SKM-1 (cell line): ENCODE results near the gene PDZD4.

Source experiments
- DNase-seq: peaks from one replicate; lab custom pipeline; 2025; ENCODE audit not compliant: unreplicated experiment; lab: John Stamatoyannopoulos, UW

The PDZD4 gene, protein sequence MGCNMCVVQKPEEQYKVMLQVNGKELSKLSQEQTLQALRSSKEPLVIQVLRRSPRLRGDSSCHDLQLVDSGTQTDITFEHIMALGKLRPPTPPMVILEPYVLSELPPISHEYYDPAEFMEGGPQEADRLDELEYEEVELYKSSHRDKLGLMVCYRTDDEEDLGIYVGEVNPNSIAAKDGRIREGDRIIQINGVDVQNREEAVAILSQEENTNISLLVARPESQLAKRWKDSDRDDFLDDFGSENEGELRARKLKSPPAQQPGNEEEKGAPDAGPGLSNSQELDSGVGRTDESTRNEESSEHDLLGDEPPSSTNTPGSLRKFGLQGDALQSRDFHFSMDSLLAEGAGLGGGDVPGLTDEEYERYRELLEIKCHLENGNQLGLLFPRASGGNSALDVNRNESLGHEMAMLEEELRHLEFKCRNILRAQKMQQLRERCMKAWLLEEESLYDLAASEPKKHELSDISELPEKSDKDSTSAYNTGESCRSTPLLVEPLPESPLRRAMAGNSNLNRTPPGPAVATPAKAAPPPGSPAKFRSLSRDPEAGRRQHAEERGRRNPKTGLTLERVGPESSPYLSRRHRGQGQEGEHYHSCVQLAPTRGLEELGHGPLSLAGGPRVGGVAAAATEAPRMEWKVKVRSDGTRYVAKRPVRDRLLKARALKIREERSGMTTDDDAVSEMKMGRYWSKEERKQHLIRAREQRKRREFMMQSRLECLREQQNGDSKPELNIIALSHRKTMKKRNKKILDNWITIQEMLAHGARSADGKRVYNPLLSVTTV

DNA sequence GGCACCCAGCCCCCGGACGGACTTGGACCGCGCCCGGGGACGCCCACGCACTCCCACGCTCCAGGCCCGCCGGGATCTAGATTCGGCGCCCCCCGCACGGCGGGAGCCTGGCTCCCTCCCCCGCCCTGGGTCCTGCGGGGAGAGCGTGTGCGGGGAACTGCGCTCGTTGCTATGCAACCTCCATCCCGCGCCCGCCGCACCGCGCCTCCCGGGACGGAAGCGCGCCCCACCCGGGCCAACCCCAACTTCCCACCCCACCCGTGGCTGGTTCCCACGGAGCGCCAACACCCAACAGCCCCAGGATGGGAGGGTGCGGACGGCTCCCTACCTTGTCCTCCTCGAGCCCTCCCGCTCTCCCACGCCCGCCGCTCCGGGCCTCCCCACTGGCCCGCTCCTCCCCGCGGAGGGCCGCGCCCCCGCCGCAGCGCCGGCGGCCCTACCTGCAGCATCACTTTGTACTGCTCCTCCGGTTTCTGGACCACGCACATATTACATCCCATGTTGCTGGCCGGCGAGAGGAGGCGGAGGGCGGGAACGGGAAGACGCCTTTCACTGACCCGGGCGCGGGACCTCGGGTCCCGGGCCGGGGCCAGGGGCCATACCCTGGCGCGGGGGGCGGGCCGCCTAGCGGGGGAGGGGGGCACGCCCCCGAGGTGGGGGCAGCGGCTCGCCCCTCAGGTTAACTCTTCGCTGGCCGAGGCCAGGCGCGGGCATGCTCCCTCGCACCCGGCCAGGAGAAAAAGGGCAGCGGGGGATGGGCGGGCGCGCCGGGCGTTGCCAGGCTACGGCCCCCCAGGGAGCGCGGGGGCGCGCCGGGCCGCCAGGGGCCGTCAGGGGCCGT lies at the start of gene PDZD4:
PDZD4 (minus strand) TSS at position 746 of the 841 bp plus-strand sequence; CDS start at position 500, 246 bp downstream.
- DNase-seq: no peak

DNA sequence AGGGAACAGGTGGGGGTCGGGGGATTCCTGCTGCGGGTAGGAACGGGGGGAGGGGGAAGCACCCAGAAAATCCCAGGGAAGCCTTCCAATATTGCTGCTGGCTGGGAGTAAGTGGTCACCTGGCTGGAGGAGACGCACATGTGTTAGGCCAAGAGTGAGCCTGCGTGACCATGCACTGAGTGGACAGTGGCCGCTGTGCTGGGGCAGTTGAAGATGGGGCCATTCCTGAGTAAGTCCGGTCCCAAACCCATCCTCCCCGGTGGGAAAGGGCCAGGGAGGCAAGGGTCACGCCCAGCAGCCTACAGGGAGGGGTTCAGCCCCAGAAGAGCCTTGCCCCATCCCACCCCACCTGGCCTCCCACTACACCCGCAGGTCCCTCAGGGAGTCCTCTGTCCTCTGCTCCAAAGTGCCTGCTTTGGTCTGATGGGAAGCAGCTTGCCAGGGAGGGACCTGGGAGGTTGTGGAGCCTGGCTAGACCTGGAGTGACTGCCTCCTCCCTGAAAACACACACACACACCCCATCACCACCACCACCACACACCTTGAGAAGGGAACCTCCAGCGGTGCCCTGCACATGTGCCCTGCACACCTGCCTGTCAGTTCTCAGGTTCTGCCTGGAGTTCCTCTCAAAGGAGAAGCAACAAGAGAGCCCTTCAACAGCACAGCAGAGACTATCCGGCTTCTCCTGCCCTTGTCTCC lies 49.5 kb upstream of the PDZD4 start:
- no peak for DNase-seq

DNA sequence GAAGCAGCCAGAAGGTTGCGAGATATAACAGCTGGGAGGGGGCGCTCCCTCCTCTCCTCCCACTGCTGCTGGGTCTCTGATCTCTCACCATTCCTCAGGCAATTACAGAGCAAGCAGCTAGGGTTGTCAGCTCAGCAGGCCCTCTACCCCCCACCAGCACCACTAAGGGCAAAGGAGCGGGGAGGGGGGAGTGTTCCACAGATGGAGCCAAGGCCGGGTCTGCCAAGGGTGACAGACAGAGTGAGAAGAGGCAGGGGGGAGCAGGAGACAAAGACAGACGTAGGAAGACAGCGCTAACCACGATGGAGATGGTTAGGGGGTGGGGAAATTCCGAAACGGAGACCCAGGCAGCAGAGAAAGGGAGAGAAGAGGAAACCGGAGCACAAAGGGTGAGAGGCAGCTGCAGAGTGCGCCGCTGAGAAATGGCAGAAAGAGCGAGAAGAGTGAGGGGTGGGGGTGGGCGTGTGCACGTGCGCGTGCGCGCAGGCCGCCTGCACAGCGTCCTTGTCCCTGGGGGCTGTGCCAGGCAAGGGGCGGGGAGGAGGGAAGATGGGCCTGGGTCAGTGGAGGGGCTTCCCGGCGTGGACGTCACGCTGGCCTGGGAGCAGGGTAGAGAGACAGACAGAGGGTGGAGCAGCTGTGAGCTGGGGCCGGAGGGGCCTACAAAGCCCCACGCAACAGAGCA lies 48.8 kb upstream of the PDZD4 start:
- DNase-seq: no peak

- no peak for DNase-seq
These were observed 48.0 kb upstream of the PDZD4 start for GRCh38 chrX:153878345-153878744.

DNA sequence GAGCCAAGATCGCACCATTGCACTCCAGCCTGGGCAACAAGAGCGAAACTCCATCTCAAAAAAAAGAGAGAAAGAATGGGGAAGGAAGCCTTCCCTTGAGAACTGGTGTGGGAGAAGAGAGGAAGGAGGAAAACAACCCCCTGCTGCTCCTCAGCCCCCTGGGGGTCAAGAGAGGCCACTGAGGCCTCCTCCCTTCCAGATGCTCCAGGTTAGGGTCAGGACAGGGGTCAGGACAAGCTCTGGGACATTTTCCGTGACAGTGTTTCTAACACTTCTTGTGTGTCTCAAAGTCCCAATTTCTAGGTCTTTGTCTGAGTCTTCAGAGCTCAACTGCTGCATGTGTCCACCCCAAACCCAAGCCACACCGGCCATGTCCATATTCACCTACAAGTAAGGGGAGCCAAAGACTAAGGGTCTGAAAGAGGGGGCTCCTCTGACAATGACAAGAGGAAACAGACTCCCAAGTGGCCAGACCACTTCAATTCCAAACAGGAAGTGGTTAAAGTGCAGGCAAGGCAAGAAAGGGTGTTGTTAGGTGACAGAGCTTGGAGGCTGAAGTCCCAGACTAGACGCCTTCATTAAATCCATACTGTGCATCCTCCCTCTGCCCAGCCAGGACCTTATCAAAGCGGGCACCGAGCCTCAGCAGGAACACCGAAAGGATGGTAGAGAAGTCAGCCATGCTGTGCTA lies 47.4 kb upstream of the PDZD4 start:
- DNase-seq: no peak

- no peak for DNase-seq
These were observed 45.8 kb upstream of the PDZD4 start for GRCh38 chrX:153876112-153876491.

DNA sequence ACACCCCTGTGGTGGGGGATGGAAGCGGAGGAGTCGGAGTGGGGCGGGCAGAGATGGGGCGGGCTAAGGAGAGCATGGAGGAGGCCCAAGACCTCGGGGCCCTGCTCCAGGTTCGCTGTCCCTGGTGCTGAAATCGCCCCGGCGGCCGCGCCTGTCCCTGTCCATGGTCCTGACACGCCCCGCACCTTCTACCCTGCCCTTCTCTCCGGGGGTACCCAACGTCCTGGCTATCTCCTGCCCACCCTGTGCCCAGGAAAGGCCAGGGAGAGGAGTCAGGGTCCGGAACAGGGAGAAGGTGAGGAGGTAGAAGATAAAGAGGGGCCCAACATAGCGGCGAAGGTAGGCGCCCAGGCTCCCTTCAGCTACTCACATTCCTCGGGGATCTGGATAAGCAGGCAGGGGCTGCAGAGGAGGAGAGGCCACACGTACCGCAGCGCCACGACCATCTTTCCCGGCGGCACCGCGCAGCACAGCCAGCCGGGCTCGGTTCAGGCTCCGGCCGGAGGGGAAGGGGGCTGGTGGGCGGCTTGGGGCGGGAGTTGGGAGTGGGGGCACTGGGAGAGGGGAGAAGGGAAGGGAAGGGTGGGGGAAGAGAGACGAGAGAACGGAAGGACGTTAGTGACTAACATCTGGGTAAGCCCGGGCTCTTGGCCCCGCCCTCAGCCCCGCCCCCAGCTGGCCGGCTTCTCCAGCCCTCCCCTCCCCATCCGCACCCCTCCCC lies 45.2 kb upstream of the PDZD4 start:
- DNase-seq: no peak

- no peak for DNase-seq
These were observed 44.2 kb upstream of the PDZD4 start for GRCh38 chrX:153874366-153875125.

DNA sequence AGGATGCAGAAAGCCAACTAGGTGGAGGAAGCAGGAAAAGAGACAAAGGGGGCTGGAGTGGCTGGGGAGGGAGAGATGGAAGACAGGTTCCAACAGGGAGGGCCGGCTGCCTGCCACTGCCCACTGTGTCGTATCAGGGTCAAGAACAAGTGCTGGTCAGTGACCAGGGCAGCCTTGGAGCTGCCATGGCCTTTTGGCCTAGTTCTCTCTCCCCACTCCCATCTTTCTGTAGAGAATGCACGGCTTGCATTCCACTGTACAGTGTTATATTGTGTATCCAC lies 43.7 kb upstream of the PDZD4 start:
- DNase-seq: no peak

DNA sequence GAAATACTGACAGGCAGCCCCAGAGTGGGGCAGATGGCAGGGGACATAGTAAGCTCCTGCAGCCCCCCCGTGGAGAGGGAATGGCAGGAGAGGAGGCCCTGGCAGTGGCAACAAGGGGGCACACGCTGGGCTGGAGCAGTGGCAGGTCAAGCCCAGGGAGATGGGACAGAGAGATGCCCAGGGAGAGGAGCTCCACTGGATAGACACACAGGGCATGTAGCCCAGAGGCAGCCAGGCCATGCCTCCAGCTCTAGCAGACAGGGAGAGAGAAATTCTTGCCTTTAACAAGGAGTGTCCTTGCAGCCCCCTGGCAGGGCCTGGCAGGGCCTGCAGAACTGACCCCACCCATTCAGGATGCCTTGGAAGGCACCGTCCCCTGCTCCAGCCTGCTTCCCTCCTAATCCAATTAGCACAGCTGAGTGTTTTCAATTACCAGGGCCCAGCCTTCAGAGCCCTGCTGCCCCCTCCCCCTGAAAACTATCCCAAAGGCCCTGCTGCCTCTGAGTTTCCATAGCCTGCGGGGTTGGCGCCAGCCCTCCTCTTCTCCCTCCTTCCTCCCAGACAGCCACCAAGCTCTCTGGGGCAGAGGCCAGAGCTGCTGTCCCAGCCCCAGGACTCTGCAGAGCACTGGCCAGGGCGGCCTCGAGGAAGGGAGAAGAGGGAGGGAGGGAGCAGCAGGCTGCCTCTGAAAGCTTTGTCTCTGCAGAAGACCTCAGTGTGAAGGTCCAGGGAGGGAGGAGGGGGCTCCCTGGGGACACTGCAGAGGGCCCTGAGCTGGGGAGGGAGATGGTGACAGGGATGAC lies 43.1 kb upstream of the PDZD4 start:
- no peak for DNase-seq

- DNase-seq: no peak
These were observed 41.9 kb upstream of the PDZD4 start for GRCh38 chrX:153871946-153872878.

DNA sequence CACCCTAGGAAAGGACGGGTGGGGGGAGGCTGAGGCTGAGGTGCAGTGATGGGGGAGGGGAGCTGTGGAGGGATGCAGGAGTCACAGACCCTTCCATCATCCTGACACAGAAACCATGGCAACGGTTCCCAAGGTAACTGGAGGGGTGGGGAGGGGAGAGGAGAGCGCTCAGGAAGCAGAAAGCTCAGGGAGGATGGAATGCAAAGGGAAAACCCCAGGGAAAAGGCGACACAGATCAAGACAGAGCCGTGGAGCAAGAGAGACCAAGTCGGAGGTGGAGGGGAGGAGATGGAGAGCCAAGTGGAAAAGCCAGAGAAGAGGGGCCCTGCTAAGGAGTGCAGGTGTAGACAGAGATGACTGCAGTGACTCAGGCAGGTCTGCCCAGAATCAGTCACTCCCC lies 41.1 kb upstream of the PDZD4 start:
- no peak for DNase-seq

DNA sequence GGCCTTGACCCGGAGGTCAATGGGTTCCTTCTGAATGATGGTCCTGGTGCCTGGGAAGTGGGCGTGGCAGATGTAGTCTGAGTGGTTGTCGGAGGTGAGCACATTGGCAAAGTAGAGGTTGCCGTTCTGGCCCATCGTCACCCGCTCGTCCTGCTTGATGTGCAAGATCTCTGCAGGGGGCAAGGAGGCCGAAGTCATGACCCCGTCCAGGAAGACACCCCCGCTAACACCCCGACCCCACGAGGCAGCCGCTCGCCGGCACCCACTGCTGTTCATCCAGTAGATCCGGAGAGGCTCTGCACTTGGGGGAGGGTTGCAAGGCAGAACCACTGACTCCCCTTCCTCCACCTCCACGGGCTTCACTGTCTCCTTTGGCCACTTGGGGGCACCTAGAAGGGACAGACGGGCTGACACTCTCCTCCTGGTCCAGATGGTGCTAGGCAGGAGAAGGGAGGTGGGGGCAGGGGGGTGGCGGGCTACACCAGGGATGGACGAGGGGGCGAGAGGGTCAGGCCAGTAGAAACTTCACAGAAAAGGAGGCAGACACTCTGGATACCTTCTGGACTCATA lies 40.5 kb upstream of the PDZD4 start:
- DNase-seq: no peak

- no peak for DNase-seq
These were observed 39.9 kb upstream of the PDZD4 start for GRCh38 chrX:153870288-153870690.

- DNase-seq: no peak
These were observed 39.3 kb upstream of the PDZD4 start for GRCh38 chrX:153869473-153870287.
